ENCODE results near the gene GPR158.

GRCh38 chr10:25384618-25385017 lies 209.8 kb downstream of the GPR158 start:
- TF ChIP-seq, protein P1, sequence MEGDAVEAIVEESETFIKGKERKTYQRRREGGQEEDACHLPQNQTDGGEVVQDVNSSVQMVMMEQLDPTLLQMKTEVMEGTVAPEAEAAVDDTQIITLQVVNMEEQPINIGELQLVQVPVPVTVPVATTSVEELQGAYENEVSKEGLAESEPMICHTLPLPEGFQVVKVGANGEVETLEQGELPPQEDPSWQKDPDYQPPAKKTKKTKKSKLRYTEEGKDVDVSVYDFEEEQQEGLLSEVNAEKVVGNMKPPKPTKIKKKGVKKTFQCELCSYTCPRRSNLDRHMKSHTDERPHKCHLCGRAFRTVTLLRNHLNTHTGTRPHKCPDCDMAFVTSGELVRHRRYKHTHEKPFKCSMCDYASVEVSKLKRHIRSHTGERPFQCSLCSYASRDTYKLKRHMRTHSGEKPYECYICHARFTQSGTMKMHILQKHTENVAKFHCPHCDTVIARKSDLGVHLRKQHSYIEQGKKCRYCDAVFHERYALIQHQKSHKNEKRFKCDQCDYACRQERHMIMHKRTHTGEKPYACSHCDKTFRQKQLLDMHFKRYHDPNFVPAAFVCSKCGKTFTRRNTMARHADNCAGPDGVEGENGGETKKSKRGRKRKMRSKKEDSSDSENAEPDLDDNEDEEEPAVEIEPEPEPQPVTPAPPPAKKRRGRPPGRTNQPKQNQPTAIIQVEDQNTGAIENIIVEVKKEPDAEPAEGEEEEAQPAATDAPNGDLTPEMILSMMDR (IDR thresholded peaks at IDR 0.05), result no peak
- TF ChIP-seq POLR2A (IDR thresholded peaks at IDR 0.05), result no peak
